MCF 10A (cell line): Measurements from ENCODE around the gene PCDHA10. TPM values are rescaled to one million over a fixed set of nuclear protein-coding genes. Genes with fewer than 3 reads are reported as not detected.
"Not testable (repeated sequence)": the region's sequence is repeated elsewhere in the genome, so short reads cannot be mapped to it uniquely, and the experiment has no call there.

ENCODE experiments used
- BruUV-seq: library from RNA; stranded (reverse); fragments of 400-500 nt; replicated peaks from 2 replicates; lab custom pipeline; 2021; lab: Mats Ljungman, UMichigan
- CTCF ChIA-PET: fragments of 300-600 bp; sonication (Branson Sonifier 250); formaldehyde crosslinking; extraction: SDS; loops from one replicate; lab custom pipeline; 2021; ENCODE audit warnings: antibody characterized with exemption, inconsistent platforms; lab: Yijun Ruan, JAX
- POLR2A ChIA-PET: fragments of 300-600, 350-650 bp; sonication (Branson Sonifier 250); formaldehyde crosslinking; extraction: SDS; loops from one replicate; lab custom pipeline; 2020; ENCODE audit warnings: antibody characterized with exemption, inconsistent platforms; lab: Yijun Ruan, JAX
- DNase-seq: peaks from one replicate; pipeline ENCODE4 v3.0.0-alpha.2; 2018; ENCODE audit not compliant: unreplicated experiment
- H3K27ac Mint-ChIP-seq: one replicate; pipeline ENCODE4 v1.8.0; 2022; ENCODE audit warnings: mild to moderate bottlenecking, low read depth, mixed read lengths; ENCODE audit not compliant: unreplicated experiment
- H3K27me3 Mint-ChIP-seq: one replicate; pipeline ENCODE4 v1.8.0; 2022; ENCODE audit warnings: mixed read lengths; ENCODE audit not compliant: insufficient read depth, unreplicated experiment
- H3K36me3 Mint-ChIP-seq: one replicate; pipeline ENCODE4 v1.8.0; 2022; ENCODE audit warnings: mild to moderate bottlenecking, moderate library complexity, mixed read lengths; ENCODE audit not compliant: insufficient read depth, unreplicated experiment
- H3K4me1 Mint-ChIP-seq: one replicate; pipeline ENCODE4 v1.8.0; 2022; ENCODE audit warnings: mixed read lengths; ENCODE audit not compliant: insufficient read depth, unreplicated experiment
- H3K4me3 Mint-ChIP-seq: one replicate; pipeline ENCODE4 v1.8.0; 2022; ENCODE audit warnings: mild to moderate bottlenecking, moderate library complexity, mixed read lengths; ENCODE audit not compliant: unreplicated experiment
- H3K9me3 Mint-ChIP-seq: one replicate; pipeline ENCODE4 v1.8.0; 2022; ENCODE audit warnings: mixed read lengths; ENCODE audit not compliant: unreplicated experiment
- CTCF ChIP-seq: fragments of 200-600 bp; IDR thresholded peaks from one replicate; pipeline ENCODE4 v1.8.0; 2022; ENCODE audit warnings: antibody characterized with exemption, mild to moderate bottlenecking; ENCODE audit not compliant: unreplicated experiment
- intact Hi-C: fragments of 100-400 bp; cut with micrococcal nuclease; formaldehyde crosslinking; loops from 2 replicates; pipeline ENCODE4 v1.14.1; 2022
- total RNA-seq: library from RNA; stranded (reverse); gene quantifications from 2 replicates; pipeline ENCODE4 v1.2.3, GENCODE V29; 2022

PCDHA10 gene
- total RNA-seq, 1 experiment from 2014 or later: 0.16 TPM

GRCh38 chr5:140833993-140834392 is 21.7 kb upstream of the PCDHA10 start, which contains the start of gene PCDHA7:
Gene PCDHA7 (plus strand): TSS chr5:140834269. CDS start chr5:140834384, 115 bp downstream.
- POLR2A ChIA-PET: interaction anchor here (1.7 kb wide), 1 partner anchor 207 kb away, joined by 4 read pairs; no protein-coding TSS in a partner anchor
- BruUV-seq: no TSS peak
- H3K9me3 Mint-ChIP-seq: peaks cover 17% of the 10 kb centered on the region
- intact Hi-C loops: no loop called here
- H3K4me3 Mint-ChIP-seq: no peak within 1 kb of the TSS
- H3K4me1 Mint-ChIP-seq: no peaks in the 10 kb centered on the region
- DNase-seq: no peak
- H3K36me3 Mint-ChIP-seq: no peaks in the 10 kb centered on the region
- CTCF ChIA-PET: interaction anchor here (0.6 kb wide), 1 partner anchor 223 kb away, joined by 3 read pairs; no protein-coding TSS in a partner anchor
- H3K27me3 Mint-ChIP-seq: no peaks in the 10 kb centered on the region
- H3K27ac Mint-ChIP-seq: no peak within 1 kb of the TSS
- TF ChIP-seq CTCF: no peak

GRCh38 chr5:140834439-140835008 is 21.2 kb upstream of the PCDHA10 start:
- H3K4me3 Mint-ChIP-seq, H3K36me3 Mint-ChIP-seq, H3K27ac Mint-ChIP-seq, H3K27me3 Mint-ChIP-seq, H3K4me1 Mint-ChIP-seq, DNase-seq, intact Hi-C loops, BruUV-seq: not testable (repeated sequence)
- POLR2A ChIA-PET: interaction anchor here (1.7 kb wide), 1 partner anchor 206 kb away, joined by 4 read pairs; no protein-coding TSS in a partner anchor
- peaks cover 20% of the 10 kb centered on the region for H3K9me3 Mint-ChIP-seq
- CTCF ChIA-PET: interaction anchor here (0.6 kb wide), 1 partner anchor 223 kb away, joined by 3 read pairs; no protein-coding TSS in a partner anchor

- CTCF ChIA-PET: interaction anchor here (0.6 kb wide), 1 partner anchor 260 kb away, joined by 3 read pairs; no protein-coding TSS in a partner anchor
- Mint-ChIP-seq H3K27me3 (no peaks in the 10 kb centered on the region), H3K9me3 (peaks cover 30% of the 10 kb centered on the region), H3K27ac (no peak overlapping the region), H3K36me3 (no peaks in the 10 kb centered on the region), H3K4me3 (no peak overlapping the region), H3K4me1 (no peaks in the 10 kb centered on the region)
- POLR2A ChIA-PET: no interaction called here
- no TSS peak for BruUV-seq
- DNase-seq: no peak
- intact Hi-C loops: no loop called here
- no peak for TF ChIP-seq CTCF
These were observed 19.8 kb upstream of the PCDHA10 start for GRCh38 chr5:140835622-140836510.

GRCh38 chr5:140840978-140841962 is 14.4 kb upstream of the PCDHA10 start, which contains the start of gene PCDHA8:
Gene PCDHA8 (plus strand): TSS chr5:140841187. CDS start chr5:140841322, 135 bp downstream.
- peak; percentile 20 for TF ChIP-seq CTCF
- intact Hi-C loops: no loop called here
- Mint-ChIP-seq H3K36me3 (no peaks in the 10 kb centered on the region), H3K4me3 (no peak within 1 kb of the TSS), H3K27ac (no peak within 1 kb of the TSS), H3K4me1 (no peaks in the 10 kb centered on the region), H3K27me3 (no peaks in the 10 kb centered on the region), H3K9me3 (peaks cover 21% of the 10 kb centered on the region)
- no TSS peak for BruUV-seq
- CTCF ChIA-PET: interaction anchor here (0.6 to 2.8 kb wide), 5 partner anchors 12 to 474 kb away, joined by 3 to 8 read pairs (median 3); no protein-coding TSS in a partner anchor
- DNase-seq: peak; percentile 24
- POLR2A ChIA-PET: interaction anchor here (0.6 to 1.1 kb wide), 2 partner anchors 21 to 301 kb away, joined by 3 to 4 read pairs; no protein-coding TSS in a partner anchor
